Omental fat pad (tissue), 4 donors: Measurements from ENCODE around the gene KLHL29. TPM values are rescaled to one million over a fixed set of nuclear protein-coding genes. Genes with fewer than 3 reads are reported as not detected.

Source experiments
- ATAC-seq: fragments of 150-250 bp; one replicate; pipeline ENCODE4 v1.9.1; 2016; ENCODE audit warnings: mild to moderate bottlenecking, moderate library complexity; ENCODE audit not compliant: low FRiP score
- DNase-seq: peaks from one replicate; pipeline ENCODE4 v3.0.0-alpha.2; 2019; ENCODE audit warnings: low spot score
- total RNA-seq, 4 donors: library from RNA; depleted of rRNA; stranded (reverse); fragments of >200 nt; gene quantifications; one replicate each; pipeline ENCODE4 v1.1.0, GENCODE V29; 2016
- TF ChIP-seq, protein P1 (sequence below), 3 donors: fragments of 450-650 bp; IDR thresholded peaks; one replicate each; pipeline ENCODE4 v1.5.1; 2016 to 2017; ENCODE audit warnings: antibody characterized with exemption in 3 of 3, mild to moderate bottlenecking in 3 of 3, moderate library complexity in 2 of 3

The KLHL29 gene
- total RNA-seq, 4 donors from 2014 or later, result 4.0 to 19.5 (median 12.7) TPM

DNA sequence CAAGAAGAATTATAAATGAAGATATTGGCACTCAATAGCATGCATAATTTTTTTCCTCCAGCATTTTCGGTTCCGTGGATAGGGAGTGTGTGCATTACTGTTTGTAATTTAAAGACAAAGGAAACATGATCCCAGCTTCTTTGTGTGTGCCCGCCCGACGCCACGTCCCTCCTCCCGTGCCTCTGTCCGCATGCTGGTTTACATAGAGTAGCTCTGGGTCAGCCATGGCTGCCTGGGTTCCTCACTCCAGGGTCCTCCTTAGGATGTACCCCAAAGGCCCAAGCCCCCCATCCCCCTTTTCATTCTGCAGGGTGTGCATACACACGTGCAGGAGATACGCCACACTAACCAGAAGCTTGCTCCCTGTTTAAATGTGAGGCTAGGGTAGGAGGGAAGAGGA, 214.7 kb downstream of the KLHL29 start:
- TF ChIP-seq, protein P1, sequence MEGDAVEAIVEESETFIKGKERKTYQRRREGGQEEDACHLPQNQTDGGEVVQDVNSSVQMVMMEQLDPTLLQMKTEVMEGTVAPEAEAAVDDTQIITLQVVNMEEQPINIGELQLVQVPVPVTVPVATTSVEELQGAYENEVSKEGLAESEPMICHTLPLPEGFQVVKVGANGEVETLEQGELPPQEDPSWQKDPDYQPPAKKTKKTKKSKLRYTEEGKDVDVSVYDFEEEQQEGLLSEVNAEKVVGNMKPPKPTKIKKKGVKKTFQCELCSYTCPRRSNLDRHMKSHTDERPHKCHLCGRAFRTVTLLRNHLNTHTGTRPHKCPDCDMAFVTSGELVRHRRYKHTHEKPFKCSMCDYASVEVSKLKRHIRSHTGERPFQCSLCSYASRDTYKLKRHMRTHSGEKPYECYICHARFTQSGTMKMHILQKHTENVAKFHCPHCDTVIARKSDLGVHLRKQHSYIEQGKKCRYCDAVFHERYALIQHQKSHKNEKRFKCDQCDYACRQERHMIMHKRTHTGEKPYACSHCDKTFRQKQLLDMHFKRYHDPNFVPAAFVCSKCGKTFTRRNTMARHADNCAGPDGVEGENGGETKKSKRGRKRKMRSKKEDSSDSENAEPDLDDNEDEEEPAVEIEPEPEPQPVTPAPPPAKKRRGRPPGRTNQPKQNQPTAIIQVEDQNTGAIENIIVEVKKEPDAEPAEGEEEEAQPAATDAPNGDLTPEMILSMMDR (IDR thresholded peaks at IDR 0.05), result no peak
- DNase-seq, result no peak
- no peak for ATAC-seq

DNA sequence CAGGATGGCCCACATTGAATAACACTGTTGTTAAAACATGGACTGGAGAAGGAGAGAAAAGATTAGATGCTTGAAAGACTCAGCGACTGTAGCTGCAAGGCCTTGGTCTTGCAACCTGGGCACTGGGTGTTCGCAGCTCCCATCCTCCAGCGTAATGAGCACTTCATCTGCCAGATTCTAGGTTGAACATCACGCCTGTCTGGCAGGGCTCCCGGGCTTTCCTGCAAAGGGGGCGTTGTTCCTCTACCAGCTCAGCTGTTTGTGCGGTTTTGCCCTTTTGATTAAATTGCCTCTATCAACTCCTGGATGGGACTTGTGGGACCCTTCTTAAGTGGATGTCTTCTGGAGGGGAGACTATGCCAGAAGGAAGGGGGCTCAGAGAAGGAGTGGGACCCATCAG, 215.4 kb downstream of the KLHL29 start:
- ATAC-seq, result no peak
- TF ChIP-seq, protein P1 (IDR thresholded peaks at IDR 0.05), result no peak
- no peak for DNase-seq

DNA sequence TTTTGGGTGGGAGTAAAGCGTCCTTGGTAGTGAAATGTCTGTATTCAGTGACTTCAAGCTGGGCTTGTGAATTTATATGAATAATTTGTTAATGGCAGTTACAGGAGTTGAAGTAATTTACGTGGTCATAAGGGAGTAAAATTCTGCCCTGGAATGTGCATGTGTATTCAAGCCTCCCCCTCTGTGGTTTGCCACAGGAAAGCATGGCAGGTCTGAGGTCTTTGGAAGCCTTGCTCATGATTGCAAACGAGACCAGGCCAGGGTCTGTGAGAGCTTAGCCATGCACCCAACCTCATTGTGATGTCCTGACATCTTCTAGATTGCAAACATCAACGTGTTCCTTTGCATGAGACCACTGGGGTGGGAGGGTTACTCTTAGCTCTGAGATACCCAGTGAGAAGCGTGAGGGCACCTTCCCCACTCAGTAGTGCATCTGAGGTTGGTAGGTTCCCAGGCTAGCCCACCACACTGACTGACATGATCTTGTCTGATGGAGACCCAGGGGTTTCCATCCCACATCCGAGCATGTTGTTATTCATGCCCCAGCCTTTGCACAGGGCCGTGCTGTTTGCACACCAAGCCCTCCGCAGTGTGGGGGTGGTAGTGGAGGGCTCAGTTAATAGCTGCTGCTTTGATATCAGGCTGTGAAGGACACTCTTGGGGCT, 216.5 kb downstream of the KLHL29 start:
- TF ChIP-seq, protein P1 (IDR thresholded peaks at IDR 0.05), result no peak
- ATAC-seq (no peak), DNase-seq (no peak)

DNA sequence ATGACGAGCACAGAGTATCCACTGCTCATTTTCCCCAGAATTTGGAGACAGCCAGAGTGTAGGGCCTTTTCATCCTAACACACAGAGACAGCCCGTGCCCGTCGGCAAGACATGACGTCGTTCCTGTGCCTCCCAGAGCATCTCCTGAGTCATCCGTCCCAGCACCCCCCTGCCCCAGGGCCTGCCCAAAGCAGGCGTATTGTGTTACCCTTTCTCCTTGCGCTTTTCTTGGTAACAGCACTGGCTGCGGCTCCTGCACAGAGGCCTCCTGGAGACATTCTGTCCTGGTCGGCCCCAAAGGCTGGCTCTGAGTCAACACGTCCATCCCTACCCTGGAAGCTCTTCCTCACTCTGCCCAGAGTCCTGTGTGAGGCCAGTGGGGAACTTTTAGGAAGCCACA, 217.1 kb downstream of the KLHL29 start:
- DNase-seq, result no peak
- ATAC-seq, result no peak
- TF ChIP-seq, protein P1 (IDR thresholded peaks at IDR 0.05), result no peak

DNA sequence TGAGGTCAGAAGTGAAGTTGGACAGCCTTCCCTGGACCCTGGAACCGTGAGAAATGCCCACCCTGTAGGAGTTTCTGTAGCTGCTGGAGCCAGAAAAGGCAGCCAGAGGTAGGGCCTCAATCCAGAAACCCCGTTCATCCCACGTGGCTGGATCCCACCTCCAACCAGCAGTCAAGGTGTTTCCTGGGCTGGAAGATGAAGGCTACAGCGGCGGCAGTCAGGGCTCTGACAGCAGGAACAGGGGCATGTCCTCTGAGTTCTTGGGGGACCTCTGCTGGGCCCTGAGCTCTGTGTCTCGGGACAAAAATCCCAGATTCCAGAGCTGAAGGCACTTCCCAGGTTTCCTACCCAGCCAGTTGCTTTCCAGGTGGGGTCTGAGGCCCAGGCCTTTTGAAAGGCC, 218.2 kb downstream of the KLHL29 start:
- DNase-seq (no peak), ATAC-seq (no peak)
- TF ChIP-seq, protein P1 (IDR thresholded peaks at IDR 0.05), result no peak

DNA sequence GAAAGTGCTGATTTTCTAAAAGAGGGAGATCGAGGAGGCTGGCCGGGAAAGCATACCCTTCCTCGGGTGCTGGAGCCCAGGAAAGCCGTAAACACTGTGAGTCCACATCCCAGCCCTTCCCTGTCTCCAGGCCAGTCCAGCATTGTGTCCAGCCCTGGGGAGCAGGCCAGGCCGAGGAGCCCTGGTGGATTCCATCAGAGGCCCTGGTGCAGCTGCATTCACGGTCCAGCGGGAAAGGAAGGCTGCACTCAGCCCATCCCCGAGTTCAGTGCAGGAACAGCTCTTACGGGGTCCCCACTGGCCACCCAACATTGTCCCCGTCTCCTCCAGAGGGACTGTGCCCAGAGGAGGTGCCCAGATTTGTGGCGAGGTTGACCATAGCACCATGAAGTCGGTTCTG, 218.6 kb downstream of the KLHL29 start:
- ATAC-seq, result no peak
- DNase-seq, result no peak
- TF ChIP-seq, protein P1 (IDR thresholded peaks at IDR 0.05), result no peak

DNA sequence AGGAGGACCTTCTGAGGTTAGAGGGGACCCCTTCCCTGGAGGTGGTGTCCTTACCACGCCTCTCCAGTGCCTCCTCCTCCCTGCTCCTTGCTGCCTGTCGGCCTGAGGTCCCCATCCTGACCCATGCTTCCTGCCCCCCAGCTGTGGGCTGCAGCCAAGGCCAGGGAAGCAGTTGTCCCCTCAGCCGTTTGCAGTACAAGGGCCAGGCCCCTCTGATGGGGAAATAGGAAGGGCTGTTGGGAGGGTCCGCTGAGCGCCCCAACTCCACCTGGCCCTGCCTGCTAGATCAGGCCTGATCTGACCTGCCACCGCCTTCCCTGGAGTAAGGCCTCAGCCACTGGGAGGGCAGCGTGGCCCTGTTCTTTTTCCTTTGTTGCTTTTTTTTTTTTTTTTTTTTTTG, 219.8 kb downstream of the KLHL29 start:
- TF ChIP-seq, protein P1 (IDR thresholded peaks at IDR 0.05), result no peak
- DNase-seq (no peak), ATAC-seq (no peak)
